ENCODE results near the gene INO80C. TPM values are rescaled to one million over a fixed set of nuclear protein-coding genes. Genes with fewer than 3 reads are reported as not detected.

INO80C gene
- total RNA-seq, 1 donor from 2014 or later = 24.6 TPM

- Histone ChIP-seq H3K4me2 (ENCODE audit: low read length) (no peak overlapping the region), H3K27ac (ENCODE audit: low read depth, low read length) (no peak overlapping the region), H4K20me1 (ENCODE audit: insufficient read depth, low read length) (no peaks in the 10 kb centered on the region), H3K4me1 (ENCODE audit: insufficient read depth, low read length) (no peaks in the 10 kb centered on the region), H3K79me2 (ENCODE audit: insufficient read depth, low read length) (no peaks in the 10 kb centered on the region), H3K9me3 (ENCODE audit: insufficient read depth, low read depth, low read length) (no peaks in the 10 kb centered on the region), H3K4me3 (ENCODE audit: insufficient read depth, low read depth, low read length) (no peak overlapping the region), H3K9ac (ENCODE audit: low read length) (no peak overlapping the region), H3K36me3 (ENCODE audit: insufficient read depth, low read length) (no peaks in the 10 kb centered on the region), H2AFZ (ENCODE audit: low read depth, low read length) (no peak overlapping the region), H3K27me3 (ENCODE audit: insufficient read depth, low read length) (no peaks in the 10 kb centered on the region)
- Mint-ChIP-seq H3K36me3 (ENCODE audit: low read depth, unreplicated experiment) (no peaks in the 10 kb centered on the region), H3K4me1 (ENCODE audit: low read depth, unreplicated experiment) (peaks cover 4% of the 10 kb centered on the region), H3K27me3 (ENCODE audit: low read depth, unreplicated experiment) (no peaks in the 10 kb centered on the region), H3K27ac (ENCODE audit: unreplicated experiment) (no peak overlapping the region), H3K4me3 (ENCODE audit: unreplicated experiment) (no peak overlapping the region), H3K9me3 (ENCODE audit: unreplicated experiment) (peaks cover 3% of the 10 kb centered on the region)
- no peak for DNase-seq (ENCODE audit: low read depth)
- no peak for TF ChIP-seq CTCF (IDR thresholded peaks at IDR 0.05; ENCODE audit: insufficient read depth, low read depth, low read length)
- FAIRE-seq = no peak
These were observed 26.5 kb upstream of the INO80C start for GRCh38 chr18:35524226-35524625.

DNA sequence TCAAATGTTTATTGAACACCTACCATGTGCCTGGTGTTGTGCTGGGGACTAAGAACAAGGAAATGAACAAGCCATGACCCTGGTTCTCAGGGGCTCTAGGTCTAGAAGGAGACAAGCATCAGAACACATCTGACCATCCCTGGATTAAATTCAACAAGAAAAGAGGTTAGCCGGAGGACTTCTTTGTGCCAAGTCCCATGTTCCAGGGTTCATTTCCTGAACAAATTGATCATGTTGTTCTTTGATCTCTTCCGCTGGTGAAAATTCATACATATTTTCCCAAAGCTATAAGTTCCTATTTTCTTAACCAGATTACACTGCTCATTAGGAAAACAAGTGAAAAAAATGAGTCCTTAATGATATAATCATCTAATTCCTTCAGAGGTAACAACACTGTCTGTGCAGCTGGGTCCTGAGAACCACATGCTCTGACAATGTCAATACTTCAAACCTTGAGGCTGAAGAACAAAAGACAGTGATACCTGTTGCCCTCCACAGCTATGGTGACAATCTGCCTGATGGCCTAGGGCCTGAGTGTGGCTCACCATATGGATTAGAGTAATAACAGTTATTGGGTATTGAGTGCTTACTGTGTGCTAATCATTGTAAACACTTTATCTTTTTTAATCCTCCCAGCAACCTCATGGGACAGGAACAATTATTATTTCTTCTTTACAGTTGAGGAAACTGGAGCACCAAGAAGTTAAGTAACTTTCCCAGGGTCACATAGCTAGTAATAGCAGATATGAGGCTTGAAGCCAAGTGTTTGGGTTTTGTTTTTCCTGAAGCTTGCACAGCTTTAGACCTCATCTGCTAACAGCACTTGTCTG, 24.6 kb upstream of the INO80C start:
- Histone ChIP-seq H3K36me3 (ENCODE audit: insufficient read depth, low read length) (no peaks in the 10 kb centered on the region), H3K4me1 (ENCODE audit: insufficient read depth, low read length) (no peaks in the 10 kb centered on the region), H4K20me1 (ENCODE audit: insufficient read depth, low read length) (no peaks in the 10 kb centered on the region), H3K4me3 (ENCODE audit: insufficient read depth, low read depth, low read length) (no peak overlapping the region), H3K9ac (ENCODE audit: low read length) (no peak overlapping the region), H3K79me2 (ENCODE audit: insufficient read depth, low read length) (no peaks in the 10 kb centered on the region), H3K27me3 (ENCODE audit: insufficient read depth, low read length) (no peaks in the 10 kb centered on the region), H3K9me3 (ENCODE audit: insufficient read depth, low read depth, low read length) (no peaks in the 10 kb centered on the region), H3K4me2 (ENCODE audit: low read length) (no peak overlapping the region), H2AFZ (ENCODE audit: low read depth, low read length) (no peak overlapping the region), H3K27ac (ENCODE audit: low read depth, low read length) (no peak overlapping the region)
- DNase-seq (ENCODE audit: low read depth) (no peak), FAIRE-seq (no peak)
- H3K9me3 Mint-ChIP-seq (ENCODE audit: unreplicated experiment) = no peaks in the 10 kb centered on the region
- H3K27me3 Mint-ChIP-seq (ENCODE audit: low read depth, unreplicated experiment) = no peaks in the 10 kb centered on the region
- TF ChIP-seq EZH2 (IDR thresholded peaks at IDR 0.05; ENCODE audit: insufficient read depth, low read length) (no peak), CTCF (IDR thresholded peaks at IDR 0.05; ENCODE audit: insufficient read depth, low read depth, low read length) (no peak)
- no peak overlapping the region for H3K27ac Mint-ChIP-seq (ENCODE audit: unreplicated experiment)
- peaks cover 4% of the 10 kb centered on the region for H3K4me1 Mint-ChIP-seq (ENCODE audit: low read depth, unreplicated experiment)
- H3K4me3 Mint-ChIP-seq (ENCODE audit: unreplicated experiment) = no peak overlapping the region
- H3K36me3 Mint-ChIP-seq (ENCODE audit: low read depth, unreplicated experiment) = no peaks in the 10 kb centered on the region

GRCh38 chr18:35521133-35521532, 23.4 kb upstream of the INO80C start:
- Histone ChIP-seq H4K20me1 (ENCODE audit: insufficient read depth, low read length) (no peaks in the 10 kb centered on the region), H2AFZ (ENCODE audit: low read depth, low read length) (no peak overlapping the region), H3K4me3 (ENCODE audit: insufficient read depth, low read depth, low read length) (no peak overlapping the region), H3K4me1 (ENCODE audit: insufficient read depth, low read length) (no peaks in the 10 kb centered on the region), H3K9ac (ENCODE audit: low read length) (no peak overlapping the region), H3K9me3 (ENCODE audit: insufficient read depth, low read depth, low read length) (no peaks in the 10 kb centered on the region), H3K36me3 (ENCODE audit: insufficient read depth, low read length) (no peaks in the 10 kb centered on the region), H3K79me2 (ENCODE audit: insufficient read depth, low read length) (no peaks in the 10 kb centered on the region), H3K27me3 (ENCODE audit: insufficient read depth, low read length) (no peaks in the 10 kb centered on the region), H3K27ac (ENCODE audit: low read depth, low read length) (no peak overlapping the region), H3K4me2 (ENCODE audit: low read length) (no peak overlapping the region)
- Mint-ChIP-seq H3K36me3 (ENCODE audit: low read depth, unreplicated experiment) (no peaks in the 10 kb centered on the region), H3K9me3 (ENCODE audit: unreplicated experiment) (no peaks in the 10 kb centered on the region), H3K4me1 (ENCODE audit: low read depth, unreplicated experiment) (peaks cover 9% of the 10 kb centered on the region), H3K4me3 (ENCODE audit: unreplicated experiment) (no peak overlapping the region), H3K27ac (ENCODE audit: unreplicated experiment) (no peak overlapping the region), H3K27me3 (ENCODE audit: low read depth, unreplicated experiment) (no peaks in the 10 kb centered on the region)
- DNase-seq (ENCODE audit: low read depth) (no peak), FAIRE-seq (no peak)
- TF ChIP-seq EZH2 (IDR thresholded peaks at IDR 0.05; ENCODE audit: insufficient read depth, low read length) (no peak), CTCF (IDR thresholded peaks at IDR 0.05; ENCODE audit: insufficient read depth, low read depth, low read length) (no peak)

All from astrocyte (in vitro differentiated cells and primary cell).